ENCODE results near the gene LRRC74A. TPM values are rescaled to one million over a fixed set of nuclear protein-coding genes. Genes with fewer than 3 reads are reported as not detected.

The LRRC74A gene
- total RNA-seq, 1 experiment from 2014 or later, result not detected

- Histone ChIP-seq H3K4me1 (ENCODE audit: insufficient read depth, low read length) (peaks cover 3% of the 10 kb centered on the region; the same call in 1 of the 2 replicates), H2BK15ac (ENCODE audit: low read depth, low read length) (no peak overlapping the region), H3K14ac (ENCODE audit: insufficient read depth, low read length) (no peak overlapping the region), H3T11ph (ENCODE audit: low read length) (no peak overlapping the region), H4K8ac (replicated peaks; ENCODE audit: insufficient read length, low read depth, low read length) (no peak overlapping the region), H2BK20ac (ENCODE audit: low read depth, low read length, poor library complexity, severe bottlenecking) (no peak overlapping the region), H3K79me1 (ENCODE audit: insufficient read depth, low read depth, low read length, poor library complexity, severe bottlenecking) (no peaks in the 10 kb centered on the region), H3K27ac (ENCODE audit: insufficient read length, low read depth, low read length) (no peak overlapping the region), H2AFZ (ENCODE audit: low read length) (no peak overlapping the region), H2BK5ac (ENCODE audit: insufficient read length, low read length) (no peak overlapping the region), H3K9ac (ENCODE audit: extremely low read depth, insufficient read length, low read length) (no peak overlapping the region), H3K4me2 (ENCODE audit: insufficient read depth, insufficient read length, low read length) (no peak overlapping the region), H3K18ac (ENCODE audit: insufficient read length, low read depth, low read length) (no peak overlapping the region), H4K20me1 (ENCODE audit: control insufficient read depth, insufficient read depth, insufficient read length) (no peaks in the 10 kb centered on the region), H4K5ac (ENCODE audit: insufficient read length, low read depth, low read length) (no peak overlapping the region), H3K23ac (ENCODE audit: insufficient read length, low read depth, low read length) (no peak overlapping the region), H4K91ac (ENCODE audit: insufficient read length, low read depth, low read length) (no peak overlapping the region), H2BK120ac (ENCODE audit: low read depth, low read length, poor library complexity, severe bottlenecking) (no peak overlapping the region), H3K27me3 (ENCODE audit: insufficient read depth, low read length) (no peaks in the 10 kb centered on the region), H3K9me3 (ENCODE audit: control insufficient read depth, low read depth, low read length) (no peaks in the 10 kb centered on the region), H3K56ac (ENCODE audit: insufficient read length, low read depth, low read length) (no peak overlapping the region), H3K4ac (ENCODE audit: low read depth, low read length) (no peak overlapping the region), H3K23me2 (ENCODE audit: insufficient read length, low read depth, low read length, poor library complexity, severe bottlenecking) (no peaks in the 10 kb centered on the region), H2BK12ac (ENCODE audit: insufficient read length, low read depth, low read length) (no peak overlapping the region), H2AK5ac (ENCODE audit: insufficient read length, low read length) (no peak overlapping the region), H3K79me2 (ENCODE audit: insufficient read depth, low read length) (no peaks in the 10 kb centered on the region)
- H3K4me1 Mint-ChIP-seq, result peaks cover 35 to 37% of the 10 kb centered on the region in 2 experiments
- WGBS (ENCODE audit: extremely low coverage, insufficient read length, low lambda C conversion rate), result no CpG with 5 or more reads among the region's 9 CpGs
- H3K27me3 Mint-ChIP-seq (ENCODE audit: low read depth), result peaks cover 14% of the 10 kb centered on the region
- no peak for DNase-seq
- H3K9me3 Mint-ChIP-seq, result no peaks in the 10 kb centered on the region
- H3K4me3 Mint-ChIP-seq, result no peak overlapping the region
- H3K36me3 Mint-ChIP-seq (ENCODE audit: insufficient read depth in 1 of 3, low read depth in 3 of 3), result no peaks in the 10 kb centered on the region
- H3K27ac Mint-ChIP-seq, result no peak overlapping the region; a peak in 1 of 7 replicates
- no peak for TF ChIP-seq CTCF (conservative IDR thresholded peaks at IDR 0.05)
Measured at GRCh38 chr14:76866456-76866855, 40.2 kb downstream of the LRRC74A start.

Data from H9 (cell line).